HCT116 (cell line): ENCODE results near the gene SRPX. TPM values are rescaled to one million over a fixed set of nuclear protein-coding genes. Genes with fewer than 3 reads are reported as not detected.

Experiments used
- ATAC-seq: fragments of 200-7000 bp; cut with Tn5 transposase; 2 replicates; pipeline ENCODE4 v1.9.1; 2020; ENCODE audit warnings: mild to moderate bottlenecking, moderate library complexity
- BruUV-seq: library from RNA; stranded (reverse); fragments of 400-500 nt; replicated peaks from 2 replicates; lab custom pipeline; 2021; lab: Mats Ljungman, UMichigan
- CTCF ChIA-PET: fragments of 300-600 bp; sonication (Branson Sonifier 250); formaldehyde crosslinking; loops from one replicate; lab custom pipeline; 2021; ENCODE audit warnings: antibody characterized with exemption; lab: Charles Lee
- POLR2A ChIA-PET: fragments of 300-600, 350-600 bp; sonication (Branson Sonifier 250); formaldehyde crosslinking; loops from one replicate; lab custom pipeline; 2021; ENCODE audit warnings: antibody characterized with exemption; lab: Charles Lee
- RAD21 ChIA-PET, 2 experiments: fragments of 300-600 bp; sonication (Branson Sonifier 250); formaldehyde crosslinking; loops; one replicate each; lab custom pipeline; 2023; ENCODE audit warnings: low total read pairs in 2 of 2; ENCODE audit not compliant: uncharacterized antibody in 2 of 2, unreplicated experiment in 2 of 2, low non-redundant PET in 1 of 2; lab: Charles Lee
- DNase-seq: peaks from one replicate; pipeline ENCODE4 v3.0.0-alpha.2; 2010; ENCODE audit warnings: low read depth, low spot score
- H2AFZ ChIP-seq: fragments of 200-600 bp; shearing (Covaris generic), sonication (generic); 2 replicates; pipeline ENCODE4 v1.6.1; 2017; ENCODE audit warnings: low read depth, mixed run types, mixed read lengths, antibody characterized with exemption, low read length; ENCODE audit not compliant: poor library complexity, severe bottlenecking
- H3K27ac ChIP-seq: 2 replicates; pipeline ENCODE4 v1.5.1; 2012; ENCODE audit warnings: low read depth, low read length
- H3K27me3 ChIP-seq: fragments of 200-600 bp; sonication (generic); 2 replicates; pipeline ENCODE4 v1.6.1; 2016; ENCODE audit warnings: mixed run types, low read length, mixed read lengths; ENCODE audit not compliant: insufficient read depth
- H3K36me3 ChIP-seq, 2 experiments: fragments of 200-500 bp in 1 of 2; fragments of 200-600 bp in 1 of 2; sonication (Bioruptor generic) in 1 of 2; sonication (generic) in 1 of 2; 2 replicates each; pipeline versions ENCODE4 v1.5.1 to v1.6.1; 2014 to 2016; ENCODE audit warnings: low read length in 2 of 2, inconsistent platforms in 1 of 2, mixed read lengths in 1 of 2, mixed run types in 1 of 2; ENCODE audit not compliant: insufficient read depth in 2 of 2, control insufficient read depth in 1 of 2
- H3K4me1 ChIP-seq, 2 experiments: fragments of 200-600 bp in 1 of 2; sonication (generic) in 1 of 2; 2 replicates each; pipeline versions ENCODE4 v1.5.1 to v1.6.1; 2012 to 2017; ENCODE audit warnings: low read length in 2 of 2, inconsistent platforms in 1 of 2, mild to moderate bottlenecking in 1 of 2, mixed read lengths in 1 of 2, mixed run types in 1 of 2, moderate library complexity in 1 of 2; ENCODE audit not compliant: insufficient read depth in 2 of 2, control insufficient read depth in 1 of 2
- H3K4me2 ChIP-seq: fragments of 200-600 bp; sonication (generic); 2 replicates; pipeline ENCODE4 v1.6.1; 2017; ENCODE audit warnings: mixed run types, low read length, mixed read lengths
- H3K4me3 ChIP-seq, 2 experiments: fragments of 200-600 bp in 1 of 2; sonication (generic) in 1 of 2; replicated peaks in 1 of 2; 2 replicates each; pipeline ENCODE4 v1.5.1; 2011 to 2016; ENCODE audit warnings: low read length in 2 of 2, control low read depth in 1 of 2, low read depth in 1 of 2, mild to moderate bottlenecking in 1 of 2, mixed read lengths in 1 of 2, mixed run types in 1 of 2
- H3K79me2 ChIP-seq: fragments of 200-600 bp; sonication (generic); 2 replicates; pipeline ENCODE4 v1.6.1; 2017; ENCODE audit warnings: mild to moderate bottlenecking, mixed run types, low read length, moderate library complexity, mixed read lengths; ENCODE audit not compliant: insufficient read depth
- H3K9ac ChIP-seq: fragments of 200-600 bp; sonication (generic); 2 replicates; pipeline ENCODE4 v1.6.1; 2016; ENCODE audit warnings: low read length, mixed read lengths
- H3K9me2 ChIP-seq: fragments of 200-600 bp; sonication (generic), shearing (Covaris generic); 2 replicates; pipeline ENCODE4 v1.6.1; 2017; ENCODE audit warnings: mixed run types, mild to moderate bottlenecking, moderate library complexity; ENCODE audit not compliant: insufficient read depth
- H3K9me3 ChIP-seq, 2 experiments: fragments of 200-500 bp in 1 of 2; fragments of 200-600 bp in 1 of 2; sonication (Bioruptor generic) in 1 of 2; sonication (generic) in 1 of 2; 2 replicates each; pipeline ENCODE4 v1.6.1; 2014 to 2017; ENCODE audit warnings: low read length in 2 of 2, mixed read lengths in 2 of 2, inconsistent platforms in 1 of 2, low read depth in 1 of 2, mild to moderate bottlenecking in 1 of 2, mixed run types in 1 of 2, moderate library complexity in 1 of 2; ENCODE audit not compliant: control insufficient read depth in 1 of 2, insufficient read depth in 1 of 2
- H4K20me1 ChIP-seq: fragments of 200-600 bp; sonication (generic), shearing (Covaris generic); 2 replicates; pipeline ENCODE4 v1.6.1; 2017; ENCODE audit warnings: mixed run types, mild to moderate bottlenecking, moderate library complexity; ENCODE audit not compliant: insufficient read depth
- CEBPB ChIP-seq: IDR thresholded peaks from 2 replicates; pipeline ENCODE4 v1.6.1; 2012; ENCODE audit warnings: low read depth
- CTCF ChIP-seq, 3 experiments: fragments of 200-600 bp in 1 of 3; sonication (generic) in 1 of 3; IDR thresholded peaks in 2 of 3; conservative IDR thresholded peaks in 1 of 3; 2 replicates each; pipeline ENCODE4 v1.5.1; 2012 to 2017; ENCODE audit warnings: low read depth in 2 of 3, low read length in 2 of 3, antibody characterized with exemption in 1 of 3, borderline replicate concordance in 1 of 3, control low read depth in 1 of 3, mild to moderate bottlenecking in 1 of 3, mixed read lengths in 1 of 3, mixed run types in 1 of 3, moderate library complexity in 1 of 3; ENCODE audit not compliant: insufficient read depth in 1 of 3
- EGR1 ChIP-seq: IDR thresholded peaks from 2 replicates; pipeline ENCODE4 v1.6.1; 2012; ENCODE audit warnings: low read depth
- ELF1 ChIP-seq: IDR thresholded peaks from 2 replicates; pipeline ENCODE4 v1.6.1; 2012; ENCODE audit warnings: low read depth, borderline replicate concordance
- EZH2 ChIP-seq: fragments of 200-600 bp; sonication (generic); IDR thresholded peaks from 2 replicates; pipeline ENCODE4 v1.6.1; 2017; ENCODE audit warnings: antibody characterized with exemption, mixed run types
- FOSL1 ChIP-seq: IDR thresholded peaks from 2 replicates; pipeline ENCODE4 v1.6.1; 2012; ENCODE audit warnings: low read depth
- JUND ChIP-seq: IDR thresholded peaks from 2 replicates; pipeline ENCODE4 v1.6.1; 2012
- RAD21 ChIP-seq: IDR thresholded peaks from 2 replicates; pipeline ENCODE4 v1.6.1; 2012; ENCODE audit warnings: low read depth, mild to moderate bottlenecking
- SIN3A ChIP-seq: IDR thresholded peaks from 2 replicates; pipeline ENCODE4 v1.6.1; 2012; ENCODE audit warnings: low read depth
- SP1 ChIP-seq: IDR thresholded peaks from 2 replicates; pipeline ENCODE4 v1.6.1; 2012; ENCODE audit warnings: low read depth
- SRF ChIP-seq: IDR thresholded peaks from 2 replicates; pipeline ENCODE4 v1.6.1; 2012; ENCODE audit warnings: low read depth
- TCF7L2 ChIP-seq: IDR thresholded peaks from 2 replicates; pipeline ENCODE4 v1.7.0; 2011; ENCODE audit warnings: borderline replicate concordance, inconsistent platforms; ENCODE audit not compliant: insufficient read depth, insufficient read length; ENCODE audit errors: extremely low read depth
- ZBTB33 ChIP-seq: IDR thresholded peaks from 2 replicates; pipeline ENCODE4 v1.6.1; 2011; ENCODE audit warnings: mild to moderate bottlenecking, low read length, moderate library complexity; ENCODE audit not compliant: insufficient replicate concordance; ENCODE audit errors: extremely low read depth
- ZFX ChIP-seq: fragments of 450-650 bp; IDR thresholded peaks from 2 replicates; pipeline ENCODE4 v1.6.1; 2017
- ZNF274 ChIP-seq: fragments of 200-500 bp; sonication (Bioruptor generic); IDR thresholded peaks from 2 replicates; pipeline ENCODE4 v1.6.1; 2014; ENCODE audit warnings: mild to moderate bottlenecking, low read depth, low read length, inconsistent platforms
- intact Hi-C: fragments of 100-400 bp; cut with micrococcal nuclease; formaldehyde crosslinking; loops from 2 replicates; pipeline ENCODE4 v1.10.0; 2022
- total RNA-seq: library from RNA; stranded (reverse); gene quantifications from one replicate; pipeline ENCODE4 v1.2.1, GENCODE V29; 2021; ENCODE audit not compliant: unreplicated experiment
- TF ChIP-seq, protein P1 (sequence below): IDR thresholded peaks from 2 replicates; pipeline ENCODE4 v1.6.1; 2012
- TF ChIP-seq, protein P2 (sequence below): IDR thresholded peaks from 2 replicates; pipeline ENCODE4 v1.6.1; 2012

The SRPX gene
- total RNA-seq, 1 experiment from 2014 or later: 18.2 TPM

GRCh38 chrX:38154818-38155217, 65.9 kb downstream of the SRPX start:
- H3K36me3 ChIP-seq: no peaks in the 10 kb centered on the region
- ATAC-seq (no peak), DNase-seq (no peak)
- intact Hi-C loops: loop anchor here (2.0 kb wide), 1 partner anchor 76 kb away; no protein-coding TSS in a partner anchor
- ChIA-PET POLR2A (no interaction called here), CTCF (no interaction called here), RAD21 (no interaction called here)
- H3K9me2 ChIP-seq: no peaks in the 10 kb centered on the region
- H2AFZ ChIP-seq: no peak overlapping the region
- H3K9ac ChIP-seq: no peak overlapping the region
- H3K4me3 ChIP-seq: no peak overlapping the region
- no peaks in the 10 kb centered on the region for H3K4me1 ChIP-seq
- no TSS peak for BruUV-seq
- no peaks in the 10 kb centered on the region for H4K20me1 ChIP-seq
- TF ChIP-seq EGR1: no peak
- TF ChIP-seq ELF1: no peak
- TF ChIP-seq TCF7L2: no peak
- no peak for TF ChIP-seq FOSL1
- no peak overlapping the region for H3K4me2 ChIP-seq
- H3K79me2 ChIP-seq: no peaks in the 10 kb centered on the region
- no peak overlapping the region for H3K27ac ChIP-seq
- H3K27me3 ChIP-seq: no peaks in the 10 kb centered on the region
- H3K9me3 ChIP-seq: no peaks in the 10 kb centered on the region

DNA sequence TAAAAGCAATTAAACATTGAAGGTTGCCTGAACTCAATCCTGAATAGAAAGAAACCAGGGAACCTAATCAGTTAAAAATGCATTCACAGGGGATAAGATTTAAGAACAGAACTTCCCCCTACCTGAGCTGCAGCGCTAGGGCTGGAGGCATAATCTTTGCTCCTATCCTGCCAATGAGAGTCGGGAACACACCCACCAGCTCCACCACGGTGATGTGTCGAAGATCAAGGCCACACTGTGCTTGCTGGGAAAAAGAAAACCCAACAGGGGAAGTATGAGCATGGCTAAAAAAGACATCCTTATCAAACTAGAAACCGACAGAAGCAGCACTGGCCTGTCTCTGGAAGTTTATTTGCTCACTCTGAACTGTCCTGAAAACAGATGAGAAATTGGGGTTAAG, 66.3 kb downstream of the SRPX start:
- Histone ChIP-seq H3K9me2 (no peaks in the 10 kb centered on the region), H4K20me1 (no peaks in the 10 kb centered on the region), H3K9ac (no peak overlapping the region), H3K79me2 (no peaks in the 10 kb centered on the region), H3K36me3 (no peaks in the 10 kb centered on the region), H3K27me3 (no peaks in the 10 kb centered on the region), H3K4me3 (no peak overlapping the region), H3K27ac (no peak overlapping the region), H3K4me1 (no peaks in the 10 kb centered on the region), H2AFZ (no peak overlapping the region), H3K4me2 (no peak overlapping the region), H3K9me3 (no peaks in the 10 kb centered on the region)
- TF ChIP-seq FOSL1 (no peak), SIN3A (no peak), EZH2 (no peak), JUND (no peak), ZFX (no peak), ZNF274 (no peak), SRF (no peak), ELF1 (no peak), SP1 (no peak), CTCF (IDR thresholded peaks at IDR 0.05 in 2 of 3, conservative IDR thresholded peaks at IDR 0.05 in 1 of 3; ENCODE audit: borderline replicate concordance in 1 of 3, insufficient read depth in 1 of 3, low read depth in 2 of 3, low read length in 2 of 3) (no peak), RAD21 (no peak), EGR1 (no peak), CEBPB (no peak), ZBTB33 (no peak)
- TF ChIP-seq, protein P1, sequence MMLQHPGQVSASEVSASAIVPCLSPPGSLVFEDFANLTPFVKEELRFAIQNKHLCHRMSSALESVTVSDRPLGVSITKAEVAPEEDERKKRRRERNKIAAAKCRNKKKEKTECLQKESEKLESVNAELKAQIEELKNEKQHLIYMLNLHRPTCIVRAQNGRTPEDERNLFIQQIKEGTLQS: no peak
- TF ChIP-seq, protein P2, sequence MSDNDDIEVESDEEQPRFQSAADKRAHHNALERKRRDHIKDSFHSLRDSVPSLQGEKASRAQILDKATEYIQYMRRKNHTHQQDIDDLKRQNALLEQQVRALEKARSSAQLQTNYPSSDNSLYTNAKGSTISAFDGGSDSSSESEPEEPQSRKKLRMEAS: no peak
- ATAC-seq: no peak
- no peak for DNase-seq
- no TSS peak for BruUV-seq
- RAD21 ChIA-PET: no interaction called here
- POLR2A ChIA-PET: no interaction called here
- intact Hi-C loops: loop anchor here (2.0 kb wide), 1 partner anchor 76 kb away; no protein-coding TSS in a partner anchor
- CTCF ChIA-PET: no interaction called here
